ENCODE data around the gene LRRC58.
"Not testable (repeated sequence)": the region's sequence is repeated elsewhere in the genome, so short reads cannot be mapped to it uniquely, and the experiment has no call there.

Gene LRRC58

DNA sequence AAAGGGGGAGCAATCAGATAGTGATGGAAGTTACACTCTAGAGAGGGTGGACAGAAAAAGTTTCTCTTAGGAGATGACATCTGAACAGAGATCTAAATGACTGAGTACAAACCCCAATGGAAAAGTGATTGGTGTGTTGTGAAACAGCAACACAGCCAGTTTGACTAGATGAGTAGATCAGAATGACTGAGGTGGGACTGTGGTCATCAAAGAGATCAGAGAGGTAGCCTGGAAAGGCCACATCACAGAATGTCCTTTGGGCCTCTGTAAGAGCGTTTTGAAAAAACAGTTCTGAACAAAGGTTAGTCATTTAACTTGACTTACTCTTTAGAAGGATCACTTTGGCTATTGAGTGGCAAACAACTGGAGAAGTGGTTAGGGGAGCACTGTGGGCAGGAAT lies 10.6 kb downstream of the LRRC58 start:
- no peak for DNase-seq

DNA sequence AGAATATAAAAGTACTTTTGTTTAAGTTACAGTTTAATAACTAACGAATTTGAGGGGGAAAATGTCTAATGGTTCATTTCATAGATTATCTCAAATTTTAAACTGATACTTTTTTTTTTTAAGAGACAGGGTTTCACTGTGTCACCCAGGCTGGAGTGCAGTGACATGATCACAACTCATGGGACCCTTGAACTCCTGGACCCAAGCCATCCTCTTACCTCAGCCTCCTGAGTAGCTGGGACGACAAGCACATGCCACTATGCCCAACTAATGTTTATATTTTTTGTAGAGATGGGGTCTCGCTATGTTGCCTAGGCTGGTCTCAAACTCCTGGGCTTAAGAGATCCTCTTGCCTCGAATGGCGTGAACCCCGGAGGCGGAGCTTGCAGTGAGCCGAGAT lies 16.5 kb downstream of the LRRC58 start:
- no peak for DNase-seq

DNA sequence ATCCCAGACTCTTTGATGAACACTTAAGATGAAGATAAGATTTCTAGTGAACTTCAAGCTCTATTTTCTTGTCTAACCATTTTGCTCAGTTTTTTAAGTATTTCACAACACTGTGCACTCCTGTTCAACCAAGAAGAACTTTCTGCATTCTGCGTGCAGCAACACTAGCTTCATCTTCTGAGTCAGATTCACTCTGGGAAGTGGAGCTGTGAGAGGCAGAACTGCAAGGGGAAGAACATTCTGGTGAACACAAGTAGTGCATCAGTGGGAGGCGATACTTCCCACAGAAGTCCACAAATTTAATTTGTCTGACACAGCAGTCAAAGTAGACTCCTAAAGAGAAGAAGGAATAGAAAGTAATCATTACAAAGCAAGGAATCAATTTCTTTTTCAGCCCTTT lies 18.1 kb downstream of the LRRC58 start:
- no peak for DNase-seq

DNA sequence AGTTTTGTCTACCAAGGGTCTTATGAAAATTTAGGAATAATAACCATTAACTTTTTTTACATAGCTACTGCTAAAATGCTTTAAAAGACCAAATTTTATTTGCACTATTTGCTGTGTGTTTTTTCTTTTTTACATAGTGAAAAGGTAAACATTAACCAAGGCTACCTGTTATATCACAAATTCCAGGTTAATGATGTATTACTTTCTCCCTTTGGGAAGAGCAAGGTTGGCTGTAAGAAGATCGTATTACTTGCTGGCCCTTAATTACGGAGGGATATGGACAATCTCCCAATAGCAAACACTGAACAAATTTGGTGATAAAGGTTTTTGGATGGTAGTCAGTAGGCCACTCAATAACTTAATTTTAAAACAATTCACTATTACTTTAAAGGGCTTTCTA lies 22.4 kb downstream of the LRRC58 start:
- DNase-seq, result no peak

DNA sequence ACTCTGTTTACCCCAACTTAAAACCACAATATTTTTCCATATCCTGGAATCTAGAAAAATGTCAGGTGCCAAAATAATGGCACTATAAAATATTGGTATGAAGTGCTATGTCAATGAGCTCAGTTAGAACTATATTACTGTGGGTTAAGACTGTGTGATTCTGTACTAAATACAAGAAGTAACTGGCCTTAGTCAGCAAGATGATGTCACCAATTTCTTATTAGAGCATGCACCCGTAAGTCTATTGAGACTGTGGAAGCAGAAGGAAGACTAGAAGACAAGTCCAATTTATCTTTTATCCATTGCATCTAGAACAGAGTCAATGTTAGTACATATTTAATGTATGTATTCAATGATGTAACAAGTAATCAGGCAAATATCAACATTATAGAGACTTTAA lies 25.0 kb downstream of the LRRC58 start:
- no peak for DNase-seq

DNA sequence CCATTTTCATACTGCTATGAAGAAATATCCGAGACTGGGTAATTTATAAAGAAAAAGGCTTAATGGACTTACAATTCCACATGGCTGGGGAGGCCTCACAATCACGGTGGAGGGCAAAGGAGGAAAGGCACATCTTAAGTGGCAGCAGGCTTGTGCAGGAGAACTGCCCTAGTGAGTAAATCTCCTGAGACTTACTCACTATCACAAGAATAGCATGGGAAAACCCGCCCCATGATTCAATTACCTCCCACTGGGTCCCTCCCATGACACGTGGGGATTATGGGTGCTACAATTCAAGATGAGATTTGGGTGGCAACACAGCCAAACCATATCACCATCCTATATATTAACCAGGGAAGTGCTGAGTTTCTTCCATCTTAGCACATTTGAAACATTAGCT lies 25.4 kb downstream of the LRRC58 start:
- not testable (repeated sequence) for DNase-seq

DNA sequence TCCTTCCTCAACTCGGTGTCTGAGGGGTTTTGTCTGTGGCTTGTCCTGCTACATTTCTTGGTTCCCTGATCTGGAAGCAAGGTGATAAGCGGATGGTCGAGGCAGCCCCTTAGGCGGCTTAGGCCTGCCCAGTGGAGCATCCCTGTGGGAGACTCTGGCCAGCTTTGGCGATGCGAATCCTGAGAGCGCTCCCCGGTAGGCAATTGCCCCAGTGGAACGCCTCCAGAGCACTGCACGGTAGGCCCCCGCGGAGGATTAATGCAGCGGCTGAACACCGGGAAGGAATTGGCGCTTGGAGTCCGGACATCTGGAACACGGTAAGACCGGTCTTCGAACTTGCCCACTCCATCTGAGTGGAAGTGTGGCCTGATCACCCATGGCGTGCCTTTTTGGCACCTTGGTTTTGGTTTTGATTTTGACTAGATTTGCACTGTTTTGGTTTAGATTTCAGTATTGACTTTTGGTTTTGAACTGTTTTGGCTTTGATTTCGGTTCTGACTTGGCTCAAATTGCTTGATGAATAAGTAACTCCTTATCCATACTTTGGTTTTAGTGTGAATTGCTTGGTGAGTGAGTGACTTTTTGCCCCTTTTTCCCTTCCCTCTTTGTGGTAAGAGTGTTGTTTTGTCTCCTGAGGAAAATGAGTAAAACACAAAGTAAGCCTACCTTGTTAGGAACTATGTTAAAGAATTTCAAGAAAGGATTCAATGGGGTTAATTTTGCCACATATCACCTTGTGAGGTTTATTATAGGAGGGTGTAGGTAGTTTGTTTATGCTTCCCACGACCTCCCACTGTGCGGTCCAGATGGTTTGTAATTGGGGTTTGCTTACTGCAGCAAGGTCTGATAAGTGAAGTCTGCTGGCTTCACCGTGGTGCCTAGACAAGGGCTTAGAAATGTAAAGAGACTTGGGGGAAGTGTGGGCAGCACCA lies 37.0 kb downstream of the LRRC58 start:
- DNase-seq, result no peak

DNA sequence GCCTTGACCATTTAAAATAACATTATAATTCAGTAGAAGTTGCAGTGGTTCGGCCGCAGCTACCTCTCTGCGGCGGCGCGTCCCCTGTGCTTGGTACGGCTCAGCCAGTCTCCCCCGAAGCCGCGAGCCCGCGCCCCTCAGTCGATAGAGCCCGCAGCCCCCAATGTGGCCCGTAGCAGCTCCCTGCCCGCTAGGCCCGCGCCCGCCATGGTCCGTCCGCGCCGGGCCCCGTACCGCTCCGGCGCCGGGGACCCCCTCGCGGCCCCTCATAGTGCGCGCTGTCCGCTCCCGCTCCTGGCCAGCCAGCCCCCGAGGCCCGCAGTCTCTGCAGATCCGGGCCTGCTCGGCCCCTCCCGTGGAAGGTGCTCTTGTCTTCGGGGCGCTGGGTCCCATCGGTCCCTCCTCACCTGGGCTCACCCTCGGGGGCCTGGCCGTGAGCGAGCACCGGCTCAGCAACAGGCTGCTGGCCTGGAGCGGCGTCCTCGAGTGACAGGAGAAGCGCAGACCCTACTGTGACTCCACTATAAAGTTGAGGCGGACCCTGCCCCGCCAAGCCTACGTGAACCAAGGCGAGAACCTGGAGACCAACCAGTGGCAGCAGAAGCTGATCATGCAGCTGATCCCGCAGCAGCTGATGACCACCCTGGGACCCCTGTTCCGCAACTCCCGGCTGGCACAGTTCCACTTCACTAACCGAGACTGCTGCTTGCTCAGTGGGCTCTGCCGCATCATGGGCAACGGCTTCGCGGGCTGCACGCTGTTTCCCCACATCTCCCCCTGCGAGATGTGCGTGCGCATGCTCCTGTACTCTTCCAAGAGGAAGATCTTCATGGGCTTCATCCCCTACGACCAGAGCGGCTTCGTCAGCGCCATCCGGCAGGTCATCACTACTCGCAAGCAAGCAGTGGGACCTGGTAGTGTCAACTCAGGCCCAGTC lies 42.4 kb downstream of the LRRC58 start:
- DNase-seq, result no peak

DNA sequence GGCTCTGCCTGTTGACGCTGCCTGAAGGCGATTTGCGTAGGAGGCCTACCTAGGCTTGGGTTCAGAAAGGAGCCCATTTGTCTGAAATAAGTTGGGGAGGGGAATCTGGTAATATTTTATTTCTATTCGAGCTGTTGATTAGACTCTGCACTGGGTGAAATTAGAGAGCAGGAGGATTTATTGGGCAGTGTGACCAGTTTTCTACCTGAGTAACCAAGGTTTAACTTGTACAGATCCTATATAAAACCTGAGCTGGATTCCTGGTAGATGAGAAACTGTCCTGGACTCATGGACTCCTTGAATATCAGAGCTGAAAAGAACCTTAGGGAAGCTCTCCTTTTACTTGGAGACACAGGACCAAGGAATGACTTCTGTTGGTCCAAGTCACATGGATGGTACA lies 44.5 kb downstream of the LRRC58 start:
- DNase-seq, result no peak

DNA sequence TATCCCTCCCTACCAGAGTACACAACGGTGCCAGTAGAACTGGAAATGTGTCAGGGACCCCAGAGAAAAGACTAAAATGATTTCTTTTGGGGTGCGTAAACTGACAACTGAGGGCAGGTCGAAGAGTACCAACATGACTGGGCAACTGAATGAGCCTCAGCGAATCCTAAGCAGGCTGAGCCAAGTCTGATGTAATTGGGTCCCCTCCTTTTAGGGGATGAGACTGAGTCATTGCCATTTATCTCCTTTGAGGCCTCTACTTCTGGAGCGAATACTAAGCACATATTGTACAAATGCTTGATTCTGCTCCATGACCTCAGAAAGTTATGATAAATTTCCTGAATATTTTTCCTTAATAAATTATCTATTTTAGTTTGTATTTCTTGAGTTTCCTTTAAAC lies 46.8 kb downstream of the LRRC58 start:
- no peak for DNase-seq

DNA sequence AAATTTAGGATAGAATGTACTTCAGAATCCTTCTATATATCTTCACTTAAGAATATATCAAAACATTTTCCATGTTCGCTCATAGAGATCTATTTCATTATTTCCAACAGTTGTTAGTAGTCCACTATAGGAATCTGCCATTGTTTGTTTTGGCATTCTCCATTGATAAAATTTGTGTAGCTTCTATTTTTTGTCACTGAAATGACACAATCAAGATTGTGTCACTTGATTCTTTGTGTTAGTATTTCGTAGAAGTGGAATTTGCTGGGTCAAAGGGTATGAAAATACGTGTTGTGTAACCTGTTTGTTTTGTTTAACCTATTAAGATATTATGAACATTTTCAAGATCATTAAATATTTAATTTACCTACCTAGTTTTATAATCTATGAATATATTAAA lies 48.2 kb downstream of the LRRC58 start:
- no peak for DNase-seq

DNA sequence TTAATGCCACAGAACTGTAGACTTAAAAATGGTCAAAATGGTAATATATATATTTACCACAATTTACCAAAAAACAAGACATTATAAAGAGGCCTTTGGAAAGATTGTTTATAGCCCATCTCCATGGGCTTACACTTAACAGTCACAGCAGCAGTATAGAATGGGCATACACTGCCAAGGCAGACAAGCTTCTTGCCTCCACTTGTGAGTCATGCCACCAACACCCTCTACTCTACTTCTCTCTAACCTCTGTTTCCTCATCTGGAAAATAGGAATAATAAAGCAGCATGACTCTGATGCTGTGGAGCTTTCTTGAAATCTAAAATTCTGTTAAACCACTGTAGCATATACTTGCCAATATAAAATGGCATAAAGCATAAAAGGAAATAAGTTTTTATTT lies 49.8 kb downstream of the LRRC58 start:
- no peak for DNase-seq

DNA sequence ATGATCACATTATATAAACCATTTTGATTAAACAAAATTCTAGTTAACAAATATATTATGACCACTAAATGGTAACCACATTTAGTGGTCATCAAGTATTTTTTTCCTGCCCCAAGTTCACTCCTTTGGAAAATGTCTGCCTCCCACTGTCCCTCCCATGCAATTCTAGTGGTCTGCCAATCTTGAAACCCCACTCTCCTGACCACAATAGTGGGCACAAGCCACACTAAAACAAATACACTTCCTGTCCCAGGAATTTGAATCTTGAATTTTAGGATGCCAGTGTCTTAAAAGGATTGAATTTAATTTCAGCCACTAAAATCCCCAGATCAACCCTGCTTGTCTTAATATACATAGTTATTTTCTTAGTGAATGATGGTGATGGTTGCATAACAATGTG lies 50.2 kb downstream of the LRRC58 start:
- no peak for DNase-seq

DNA sequence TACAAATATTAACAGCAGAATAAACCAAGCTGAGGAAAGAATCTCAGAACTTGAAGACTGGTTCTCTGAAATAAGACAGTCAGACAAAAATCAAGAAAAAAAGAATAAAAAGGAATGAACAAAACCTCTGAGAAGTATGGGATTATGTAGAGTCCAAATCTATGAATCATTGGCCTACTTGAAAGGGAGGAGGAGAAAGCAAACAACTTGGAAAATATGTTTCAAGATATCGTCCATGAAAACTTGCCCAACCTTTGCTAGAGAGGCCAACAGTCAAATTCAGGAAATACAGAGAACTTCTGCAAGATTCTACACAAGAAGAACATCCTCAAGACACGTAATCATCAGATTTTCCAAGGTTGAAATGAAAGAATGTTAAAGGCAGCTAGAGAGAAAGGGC lies 57.6 kb downstream of the LRRC58 start:
- DNase-seq, result not testable (repeated sequence)

DNA sequence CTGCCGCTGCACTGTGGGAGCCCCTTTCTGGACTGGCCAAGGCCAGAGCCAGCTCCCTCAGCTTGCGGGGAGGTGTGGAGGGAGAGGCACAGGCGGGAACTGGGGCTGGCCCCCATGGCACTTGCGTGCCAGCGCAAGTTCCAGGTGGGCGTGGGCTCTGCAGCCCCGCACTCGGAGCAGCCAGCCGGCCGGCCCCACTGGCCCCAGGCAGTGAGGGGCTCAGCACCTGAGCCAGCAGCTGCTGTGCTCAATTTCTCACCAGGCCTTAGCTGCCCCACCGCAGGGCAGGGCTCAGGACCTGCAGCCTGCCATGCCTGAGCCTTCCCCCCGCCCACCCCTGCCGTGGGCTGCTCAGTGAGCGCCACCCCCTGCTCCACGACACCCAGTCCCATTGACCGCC lies 59.5 kb downstream of the LRRC58 start:
- DNase-seq, result no peak

DNA sequence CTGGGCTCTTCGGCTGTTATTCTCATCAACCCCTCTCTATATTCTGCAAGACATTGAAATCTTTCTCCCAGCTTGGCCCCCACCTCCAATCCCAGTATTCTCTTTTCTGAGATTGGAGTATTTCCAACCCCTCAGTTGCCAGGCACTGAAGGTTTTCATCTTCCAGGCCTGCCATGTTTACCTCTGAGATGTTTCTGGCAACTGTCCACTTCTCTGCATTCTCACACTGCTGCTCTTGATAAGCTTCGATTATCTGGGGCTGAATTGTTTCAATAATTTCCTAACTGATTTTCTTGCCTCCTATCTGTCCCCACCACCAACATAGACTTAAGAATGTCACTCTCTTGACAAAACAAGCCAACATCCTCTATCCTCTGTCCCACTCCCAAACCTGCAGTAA lies 62.7 kb downstream of the LRRC58 start:
- no peak for DNase-seq

DNA sequence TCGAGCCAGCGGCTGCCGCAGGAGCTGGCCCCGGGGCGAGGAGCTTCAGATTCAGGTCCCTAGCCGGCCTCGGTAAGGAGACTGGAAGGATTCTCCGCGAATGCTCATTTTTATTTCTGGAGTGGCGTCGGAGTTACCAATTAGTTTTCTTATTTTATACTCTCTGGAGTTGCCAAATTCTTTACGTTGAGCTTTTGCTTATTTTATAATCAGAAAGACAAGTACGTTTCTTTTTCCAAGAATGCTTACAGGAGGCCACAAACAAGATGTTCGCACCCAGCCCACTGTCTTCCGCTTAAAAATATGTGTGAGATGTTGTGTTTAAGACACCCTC lies 63.7 kb downstream of the LRRC58 start:
- no peak for DNase-seq

DNA sequence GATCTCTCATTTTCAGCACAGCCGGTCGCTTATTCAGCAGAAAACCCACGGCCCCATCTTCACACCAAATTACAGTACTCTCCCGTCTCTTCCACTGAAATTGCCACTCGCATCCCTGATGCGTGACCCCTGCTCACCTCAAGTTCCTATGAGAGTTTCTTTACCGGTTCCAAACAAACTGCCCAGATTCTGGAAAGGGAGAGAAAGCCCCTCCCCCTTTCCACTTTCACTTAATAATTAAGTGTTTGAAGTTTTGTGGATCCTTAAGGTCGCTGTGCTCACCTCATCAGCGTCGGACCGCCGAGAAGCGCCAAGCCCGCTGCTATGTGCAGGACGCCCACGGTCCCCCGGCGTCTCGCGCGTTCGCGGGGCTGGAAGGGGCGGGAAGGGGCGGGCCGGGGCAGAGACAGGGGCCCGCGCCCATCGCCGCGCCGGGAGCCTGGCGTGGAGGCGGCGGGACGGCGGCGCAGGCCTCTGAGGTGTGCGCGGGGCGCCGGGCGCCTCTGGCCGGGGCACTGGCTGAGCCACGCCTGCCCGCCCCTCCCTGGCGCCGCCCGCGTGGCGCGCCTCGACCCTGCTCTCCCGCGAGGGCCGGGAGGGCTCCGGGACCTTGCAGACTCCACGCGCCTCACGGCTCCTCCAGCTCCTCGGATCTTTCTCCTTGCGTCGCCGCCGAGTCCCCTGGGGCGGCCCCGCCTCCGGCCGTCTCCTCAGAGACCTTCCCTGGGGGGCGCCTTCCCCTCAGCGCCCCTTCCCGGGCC lies 64.2 kb downstream of the LRRC58 start, which contains the start of gene GPR156:
TSS of gene GPR156 (minus strand) at position 476 of the 761 bp plus-strand sequence. CDS start 41,124 bp downstream, outside the sequence.
- no peak for DNase-seq

DNA sequence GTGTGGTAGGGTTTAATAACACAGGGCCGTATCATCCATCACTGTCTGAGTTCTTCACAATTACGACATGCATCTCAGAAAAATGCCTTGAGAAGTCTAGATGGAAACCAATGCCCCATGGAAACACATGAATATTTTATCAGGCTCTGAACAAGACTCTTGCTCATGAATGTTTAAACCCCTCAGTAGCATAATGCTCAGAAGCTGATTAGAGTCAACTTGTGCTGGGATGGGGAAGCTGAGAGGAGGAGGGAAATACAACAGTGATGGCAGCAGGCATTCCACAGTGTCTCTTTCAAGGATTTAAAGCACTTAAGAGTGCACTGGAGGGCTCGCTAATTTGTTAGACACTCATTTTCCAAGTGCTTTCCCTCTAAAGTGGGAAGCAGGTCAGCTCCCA lies 67.9 kb downstream of the LRRC58 start:
- no peak for DNase-seq

DNA sequence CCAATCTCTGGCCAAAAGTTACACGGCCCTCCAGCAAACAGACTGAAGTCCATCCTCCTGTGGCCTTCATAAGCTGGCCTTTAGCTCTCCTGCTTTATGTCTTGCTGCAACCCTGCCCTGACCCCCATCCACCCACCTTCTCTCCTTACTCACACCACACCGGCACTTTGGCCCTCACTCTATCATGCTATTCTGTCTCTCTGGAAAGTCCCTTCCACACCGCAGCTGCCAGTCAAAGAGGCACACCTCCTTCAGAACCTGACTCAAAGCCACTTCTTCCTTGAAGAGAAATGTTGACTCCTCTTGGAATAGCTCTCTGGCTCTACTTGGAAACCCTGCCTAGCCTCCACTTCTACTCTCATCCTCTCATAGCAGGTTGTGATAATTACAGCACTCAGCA lies 68.6 kb downstream of the LRRC58 start:
- DNase-seq, result no peak

DNA sequence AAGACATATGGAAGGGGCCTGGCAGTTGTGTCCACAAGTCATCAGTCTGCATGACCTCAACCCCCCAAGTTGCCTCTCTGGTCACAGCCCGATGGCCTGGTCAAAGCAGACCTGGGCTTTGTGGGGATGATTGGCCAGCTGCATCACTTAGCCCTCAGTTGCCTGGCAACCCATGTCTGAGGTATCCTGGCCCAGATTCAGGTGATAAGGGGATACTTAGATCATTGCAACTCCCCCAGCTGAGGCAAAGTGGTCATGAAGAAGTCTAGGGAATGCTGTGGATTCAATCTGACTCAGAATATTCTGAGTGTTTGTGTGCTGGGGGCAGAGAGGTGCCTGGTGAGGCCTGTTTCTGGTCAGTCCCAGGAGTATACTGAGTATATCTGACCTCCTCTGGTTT lies 69.1 kb downstream of the LRRC58 start:
- DNase-seq, result no peak

DNA sequence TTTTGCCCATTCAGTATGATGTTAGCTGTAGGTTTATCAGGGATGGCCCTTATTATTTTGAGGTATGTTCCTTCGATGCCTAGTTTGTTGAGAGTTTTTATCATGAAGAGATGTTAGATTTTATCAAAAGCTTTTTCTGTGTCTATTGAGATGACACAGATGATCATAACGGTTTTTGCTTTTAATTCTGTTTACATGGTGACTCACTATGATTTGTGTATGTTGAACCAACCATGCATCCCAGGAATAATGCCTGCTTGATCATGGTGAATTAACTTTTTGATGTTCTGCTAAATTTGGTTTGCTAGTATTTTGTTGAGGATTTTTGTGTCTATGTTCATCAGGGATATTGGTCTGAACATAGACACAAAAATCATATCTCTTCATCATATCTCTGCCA lies 72.4 kb downstream of the LRRC58 start:
- no peak for DNase-seq

DNA sequence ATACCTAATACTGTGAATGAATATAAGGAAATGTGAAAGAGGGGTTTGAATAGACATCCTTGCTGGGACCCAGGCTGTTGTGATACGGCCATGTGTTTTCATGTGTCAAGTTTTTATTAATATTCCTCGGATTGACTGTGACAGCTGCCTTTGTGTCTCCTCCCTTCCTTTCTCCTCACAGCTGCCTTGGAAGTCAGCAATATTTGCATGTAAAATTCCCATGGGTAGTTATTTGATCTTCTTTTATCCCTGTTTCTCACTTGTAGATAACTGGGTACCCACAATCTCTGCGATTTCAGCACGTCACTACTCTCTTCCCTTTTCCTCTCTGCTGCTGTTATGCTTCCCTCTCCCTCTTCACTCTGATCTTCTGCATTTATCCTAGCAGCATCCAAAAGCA lies 73.5 kb downstream of the LRRC58 start:
- DNase-seq, result no peak
